ENCODE data around the gene RUNX1.

Gene RUNX1

DNA sequence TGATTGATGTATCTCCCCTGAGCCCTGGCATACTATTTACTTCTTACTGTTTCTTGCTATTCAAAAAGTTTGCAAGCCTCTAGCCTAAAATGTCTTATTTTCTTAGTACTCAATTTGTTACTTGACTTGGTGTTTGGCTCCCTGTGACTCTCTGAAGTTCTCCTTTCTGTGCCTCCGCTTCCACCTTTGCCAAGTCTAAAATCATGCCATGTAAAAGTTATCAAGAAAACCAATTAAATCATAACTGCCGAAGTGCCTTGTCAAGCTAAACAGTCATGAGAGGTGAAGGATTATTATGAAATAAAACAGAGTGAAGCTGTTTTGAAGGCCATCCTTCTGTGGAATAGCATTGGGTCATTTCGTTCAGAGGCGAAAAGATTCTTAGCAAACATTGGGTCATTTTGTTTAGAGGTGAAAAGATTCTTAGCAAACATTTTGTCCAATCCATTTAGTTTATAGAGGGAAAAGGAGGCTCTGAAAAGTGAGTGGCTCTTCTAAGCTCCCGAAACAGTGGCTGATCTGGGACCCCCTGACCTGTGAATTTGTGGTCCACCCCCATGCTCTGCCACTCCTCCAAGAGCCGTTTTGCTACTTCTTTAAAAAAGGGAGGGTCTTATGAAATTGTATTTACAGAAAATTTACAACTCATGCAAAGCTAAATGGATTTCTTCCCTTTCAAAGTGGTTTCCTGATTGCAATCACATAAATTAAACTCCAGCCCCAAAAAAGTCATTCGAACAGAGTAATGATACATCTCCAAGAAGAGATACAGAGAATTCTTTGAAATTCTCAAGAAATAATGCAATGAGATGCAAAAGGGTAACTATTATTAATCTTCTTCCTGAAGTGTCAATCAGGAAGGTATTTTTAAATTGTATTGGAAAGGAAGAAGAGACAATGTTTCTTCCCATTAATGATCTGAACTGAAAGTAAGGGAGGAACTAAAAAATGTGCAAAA lies 141.4 kb downstream of the RUNX1 start:
- peaks cover 57% of the 10 kb centered on the region for H4K20me1 ChIP-seq (ENCODE audit: insufficient read depth, low read length)
- no peak overlapping the region for H3K4me2 ChIP-seq (ENCODE audit: low read length)
- H3K9ac ChIP-seq (ENCODE audit: low read length), result no peak overlapping the region
- peaks cover 27% of the 10 kb centered on the region for H3K4me1 ChIP-seq (ENCODE audit: low read length)
- H3K9me3 ChIP-seq (ENCODE audit: insufficient read depth, low read length), result no peaks in the 10 kb centered on the region
- H2AFZ ChIP-seq (ENCODE audit: low read depth, low read length), result no peak overlapping the region
- TF ChIP-seq, protein P1, sequence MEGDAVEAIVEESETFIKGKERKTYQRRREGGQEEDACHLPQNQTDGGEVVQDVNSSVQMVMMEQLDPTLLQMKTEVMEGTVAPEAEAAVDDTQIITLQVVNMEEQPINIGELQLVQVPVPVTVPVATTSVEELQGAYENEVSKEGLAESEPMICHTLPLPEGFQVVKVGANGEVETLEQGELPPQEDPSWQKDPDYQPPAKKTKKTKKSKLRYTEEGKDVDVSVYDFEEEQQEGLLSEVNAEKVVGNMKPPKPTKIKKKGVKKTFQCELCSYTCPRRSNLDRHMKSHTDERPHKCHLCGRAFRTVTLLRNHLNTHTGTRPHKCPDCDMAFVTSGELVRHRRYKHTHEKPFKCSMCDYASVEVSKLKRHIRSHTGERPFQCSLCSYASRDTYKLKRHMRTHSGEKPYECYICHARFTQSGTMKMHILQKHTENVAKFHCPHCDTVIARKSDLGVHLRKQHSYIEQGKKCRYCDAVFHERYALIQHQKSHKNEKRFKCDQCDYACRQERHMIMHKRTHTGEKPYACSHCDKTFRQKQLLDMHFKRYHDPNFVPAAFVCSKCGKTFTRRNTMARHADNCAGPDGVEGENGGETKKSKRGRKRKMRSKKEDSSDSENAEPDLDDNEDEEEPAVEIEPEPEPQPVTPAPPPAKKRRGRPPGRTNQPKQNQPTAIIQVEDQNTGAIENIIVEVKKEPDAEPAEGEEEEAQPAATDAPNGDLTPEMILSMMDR (IDR thresholded peaks at IDR 0.05; ENCODE audit: low read depth, low read length), result no peak
- no peak for TF ChIP-seq EZH2phosphoT487 (IDR thresholded peaks at IDR 0.05; ENCODE audit: low read depth)
- H3K27ac ChIP-seq (ENCODE audit: low read length), result no peak overlapping the region
- no peaks in the 10 kb centered on the region for H3K79me2 ChIP-seq (ENCODE audit: low read length)
- no peaks in the 10 kb centered on the region for H3K27me3 ChIP-seq (ENCODE audit: low read depth, low read length)
- H3K4me3 ChIP-seq (ENCODE audit: low read length), result no peak overlapping the region
- no peaks in the 10 kb centered on the region for H3K36me3 ChIP-seq (replicated peaks; ENCODE audit: low read depth, low read length)

DNA sequence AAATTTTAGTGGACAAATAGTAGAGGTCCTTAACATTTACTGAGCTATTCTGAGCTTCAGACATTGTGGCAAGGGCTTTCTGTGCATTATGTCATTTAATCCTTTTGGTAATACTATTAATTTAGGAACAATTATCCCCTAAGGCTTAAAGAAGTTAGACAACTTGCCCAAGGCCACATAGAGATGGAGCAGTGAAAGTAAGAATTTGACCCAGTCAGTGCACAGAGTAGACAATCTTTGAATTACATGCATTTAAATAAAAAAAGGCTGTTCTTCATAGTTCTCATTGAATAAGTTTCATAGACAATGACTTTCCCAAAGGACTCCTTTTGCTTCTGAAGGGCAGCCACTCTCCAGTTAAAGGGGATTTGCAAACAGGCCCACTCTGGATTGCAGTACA lies 142.7 kb downstream of the RUNX1 start:
- Histone ChIP-seq H3K79me2 (ENCODE audit: low read length) (no peaks in the 10 kb centered on the region), H3K27me3 (ENCODE audit: low read depth, low read length) (no peaks in the 10 kb centered on the region), H3K4me1 (ENCODE audit: low read length) (peaks cover 18% of the 10 kb centered on the region), H2AFZ (ENCODE audit: low read depth, low read length) (no peak overlapping the region), H3K4me3 (ENCODE audit: low read length) (no peak overlapping the region), H3K4me2 (ENCODE audit: low read length) (no peak overlapping the region), H3K27ac (ENCODE audit: low read length) (no peak overlapping the region), H3K9me3 (ENCODE audit: insufficient read depth, low read length) (no peaks in the 10 kb centered on the region), H3K9ac (ENCODE audit: low read length) (no peak overlapping the region), H3K36me3 (replicated peaks; ENCODE audit: low read depth, low read length) (no peaks in the 10 kb centered on the region), H4K20me1 (ENCODE audit: insufficient read depth, low read length) (peaks cover 49% of the 10 kb centered on the region)
- TF ChIP-seq EZH2phosphoT487 (IDR thresholded peaks at IDR 0.05; ENCODE audit: low read depth), result no peak
- TF ChIP-seq, protein P1 (IDR thresholded peaks at IDR 0.05; ENCODE audit: low read depth, low read length), result no peak

DNA sequence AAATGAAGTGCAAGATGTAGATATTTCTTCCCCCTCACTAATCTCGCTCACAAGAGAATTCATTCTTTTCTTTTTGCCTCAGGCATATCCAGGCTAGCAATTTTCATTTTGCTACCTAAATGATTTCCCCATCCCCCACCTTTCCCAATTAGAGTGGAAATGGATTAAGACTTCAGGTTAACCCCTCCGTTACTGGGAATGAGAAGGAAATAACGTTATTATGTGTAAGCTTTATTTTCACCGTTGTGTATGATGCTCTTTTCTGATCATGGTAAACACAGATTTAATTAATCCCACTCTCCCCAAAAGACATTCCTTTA lies 143.9 kb downstream of the RUNX1 start:
- Histone ChIP-seq H3K27me3 (ENCODE audit: low read depth, low read length) (no peaks in the 10 kb centered on the region), H3K79me2 (ENCODE audit: low read length) (no peaks in the 10 kb centered on the region), H3K27ac (ENCODE audit: low read length) (no peak overlapping the region), H3K9me3 (ENCODE audit: insufficient read depth, low read length) (no peaks in the 10 kb centered on the region), H3K4me3 (ENCODE audit: low read length) (no peak overlapping the region), H3K36me3 (replicated peaks; ENCODE audit: low read depth, low read length) (no peaks in the 10 kb centered on the region), H3K9ac (ENCODE audit: low read length) (no peak overlapping the region), H3K4me2 (ENCODE audit: low read length) (no peak overlapping the region), H3K4me1 (ENCODE audit: low read length) (peaks cover 16% of the 10 kb centered on the region), H2AFZ (ENCODE audit: low read depth, low read length) (no peak overlapping the region), H4K20me1 (ENCODE audit: insufficient read depth, low read length) (peaks cover 37% of the 10 kb centered on the region)
- TF ChIP-seq, protein P1 (IDR thresholded peaks at IDR 0.05; ENCODE audit: low read depth, low read length), result no peak
- TF ChIP-seq EZH2phosphoT487 (IDR thresholded peaks at IDR 0.05; ENCODE audit: low read depth), result no peak

DNA sequence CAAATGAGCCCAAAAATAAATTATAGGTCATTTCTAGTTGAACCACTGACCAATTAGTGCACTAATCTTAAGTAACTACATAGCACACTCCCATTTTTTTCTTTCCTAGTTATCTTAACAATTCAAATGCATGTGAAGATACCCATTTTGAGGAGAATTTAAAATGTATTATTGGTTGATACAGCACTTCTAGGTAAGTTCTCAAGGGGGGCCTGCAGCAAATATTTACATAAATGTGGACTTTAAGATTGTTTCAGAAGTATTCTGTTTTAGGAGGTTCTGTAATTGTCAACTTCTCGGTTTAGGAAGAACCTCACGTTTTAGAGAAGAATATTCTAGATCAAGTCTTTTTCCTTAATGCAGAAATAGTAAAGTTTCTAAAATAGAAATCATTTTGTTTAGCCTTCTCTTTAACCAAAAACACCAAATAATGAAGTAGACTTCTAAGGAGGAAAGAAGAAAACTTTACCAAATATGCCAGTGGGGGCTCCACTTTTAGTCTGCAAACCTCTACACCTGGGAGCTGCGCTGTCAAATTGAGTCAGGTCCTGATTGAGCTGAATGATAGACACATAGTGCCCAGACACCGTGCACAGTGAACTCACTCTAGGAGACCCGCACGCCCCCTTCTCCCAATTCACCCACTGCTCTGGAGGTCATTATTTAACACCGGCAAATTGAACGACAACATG lies 144.4 kb downstream of the RUNX1 start:
- Histone ChIP-seq H3K4me3 (ENCODE audit: low read length) (no peak overlapping the region), H2AFZ (ENCODE audit: low read depth, low read length) (no peak overlapping the region), H3K9me3 (ENCODE audit: insufficient read depth, low read length) (no peaks in the 10 kb centered on the region), H3K9ac (ENCODE audit: low read length) (no peak overlapping the region), H3K4me1 (ENCODE audit: low read length) (peaks cover 11% of the 10 kb centered on the region), H3K36me3 (replicated peaks; ENCODE audit: low read depth, low read length) (no peaks in the 10 kb centered on the region), H3K27ac (ENCODE audit: low read length) (no peak overlapping the region), H4K20me1 (ENCODE audit: insufficient read depth, low read length) (peaks cover 33% of the 10 kb centered on the region; the same call in 1 of the 2 replicates), H3K4me2 (ENCODE audit: low read length) (no peak overlapping the region), H3K79me2 (ENCODE audit: low read length) (no peaks in the 10 kb centered on the region), H3K27me3 (ENCODE audit: low read depth, low read length) (no peaks in the 10 kb centered on the region)
- no peak for TF ChIP-seq EZH2phosphoT487 (IDR thresholded peaks at IDR 0.05; ENCODE audit: low read depth)
